ENCODE data around the gene CASZ1.

The CASZ1 gene

DNA sequence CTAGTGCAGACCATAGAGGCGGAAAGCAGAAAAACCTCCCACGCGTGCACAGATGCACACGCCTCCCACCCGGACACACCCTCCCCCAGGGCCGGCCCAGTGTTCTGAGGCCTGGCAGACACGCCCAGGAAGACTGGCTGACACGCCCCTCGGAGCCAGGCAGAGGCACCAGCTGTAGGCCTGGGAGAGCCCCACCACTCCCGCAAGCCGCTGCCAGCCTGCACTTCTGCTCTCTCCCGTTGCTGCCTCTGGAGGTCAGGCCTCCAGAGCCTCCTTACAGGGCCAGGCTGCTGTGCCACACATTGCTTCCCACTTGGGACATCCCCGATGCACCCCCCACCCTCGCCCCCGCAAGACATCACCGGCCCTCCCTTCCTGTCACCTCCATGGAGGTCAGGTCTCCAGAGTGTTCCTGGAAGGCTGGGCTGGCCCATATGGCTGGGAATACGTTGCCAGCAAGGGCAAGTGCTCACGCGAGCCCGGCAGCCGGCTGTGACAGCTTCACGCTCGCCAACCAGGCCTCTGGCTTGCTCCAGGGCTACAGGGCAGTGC, 40.4 kb downstream of the CASZ1 start:
- no peak overlapping the region for H2AFZ ChIP-seq (ENCODE audit: low read depth, low read length)
- peaks cover 9% of the 10 kb centered on the region for H3K9me3 ChIP-seq (ENCODE audit: low read length)
- H3K4me1 ChIP-seq (ENCODE audit: insufficient read depth, low read length), result peaks cover 3% of the 10 kb centered on the region
- no peaks in the 10 kb centered on the region for H3K36me3 ChIP-seq (ENCODE audit: insufficient read depth, low read length)
- no peak overlapping the region for H3K4me3 ChIP-seq (ENCODE audit: low read length)
- no peaks in the 10 kb centered on the region for H3K27me3 ChIP-seq (ENCODE audit: insufficient read depth, low read length)

DNA sequence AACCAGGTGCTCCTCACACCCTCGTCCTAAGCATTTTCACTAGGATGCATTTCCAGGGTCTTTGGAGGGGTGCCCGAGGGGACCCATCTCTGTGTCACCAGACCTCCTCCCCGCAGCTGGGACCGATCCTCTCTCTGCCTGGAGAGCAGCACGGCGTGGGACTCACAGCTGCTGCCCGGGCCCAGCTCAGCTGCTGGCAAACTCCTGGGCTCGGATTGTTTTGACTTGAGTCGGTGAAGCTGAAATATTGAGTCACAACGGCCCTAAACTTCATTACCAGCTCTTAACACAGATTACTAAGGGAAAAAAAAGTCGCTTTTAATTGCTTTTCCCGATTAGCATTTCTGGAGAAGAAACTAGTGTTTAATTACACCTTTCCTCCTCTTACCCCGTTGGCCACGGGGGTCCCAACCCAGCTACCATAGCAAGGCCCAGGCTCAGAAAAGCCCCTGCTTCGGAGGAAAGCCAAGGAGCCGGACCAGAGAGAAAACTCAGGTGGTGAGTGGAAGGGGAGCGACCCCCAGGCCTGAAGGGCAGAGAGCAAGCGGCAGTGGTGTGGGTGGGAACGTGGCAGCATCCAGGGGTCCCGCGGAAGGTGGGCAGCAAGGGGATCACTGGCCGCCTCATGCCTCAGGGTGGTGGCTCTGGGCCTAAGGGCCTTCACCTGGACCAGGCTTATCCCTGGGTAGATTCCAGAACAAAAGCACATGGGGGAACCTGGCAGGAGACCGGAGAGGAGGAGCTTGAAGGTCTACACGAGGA, 41.7 kb downstream of the CASZ1 start:
- Histone ChIP-seq H3K36me3 (ENCODE audit: insufficient read depth, low read length) (no peaks in the 10 kb centered on the region), H3K4me3 (ENCODE audit: low read length) (no peak overlapping the region), H2AFZ (ENCODE audit: low read depth, low read length) (no peak overlapping the region), H3K4me1 (ENCODE audit: insufficient read depth, low read length) (no peaks in the 10 kb centered on the region), H3K9me3 (ENCODE audit: low read length) (peaks cover 9% of the 10 kb centered on the region), H3K27me3 (ENCODE audit: insufficient read depth, low read length) (no peaks in the 10 kb centered on the region)

DNA sequence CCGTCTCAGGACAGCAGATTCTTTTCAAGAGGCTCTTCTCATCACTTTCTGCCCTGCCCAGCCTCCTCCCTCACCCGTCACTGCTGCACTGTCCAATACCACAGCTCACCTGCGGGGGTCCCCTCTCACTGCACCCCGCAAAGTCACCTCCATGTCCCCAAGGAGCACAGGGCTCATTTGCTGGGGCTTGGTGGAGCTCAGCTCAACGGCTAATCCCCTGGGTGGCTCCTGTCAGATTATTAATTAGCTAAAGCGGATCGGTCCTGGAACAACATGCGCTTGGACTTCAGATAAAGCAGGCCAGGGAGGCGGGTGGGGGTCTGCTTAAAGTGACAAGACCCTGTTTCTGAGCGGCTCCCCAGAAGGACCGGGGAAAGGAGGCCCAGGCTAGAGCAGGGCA, 43.1 kb downstream of the CASZ1 start:
- no peak overlapping the region for H2AFZ ChIP-seq (ENCODE audit: low read depth, low read length)
- no peaks in the 10 kb centered on the region for H3K36me3 ChIP-seq (ENCODE audit: insufficient read depth, low read length)
- peaks cover 9% of the 10 kb centered on the region for H3K9me3 ChIP-seq (ENCODE audit: low read length)
- no peak overlapping the region for H3K4me3 ChIP-seq (ENCODE audit: low read length)
- H3K4me1 ChIP-seq (ENCODE audit: insufficient read depth, low read length), result no peaks in the 10 kb centered on the region
- H3K27me3 ChIP-seq (ENCODE audit: insufficient read depth, low read length), result no peaks in the 10 kb centered on the region

DNA sequence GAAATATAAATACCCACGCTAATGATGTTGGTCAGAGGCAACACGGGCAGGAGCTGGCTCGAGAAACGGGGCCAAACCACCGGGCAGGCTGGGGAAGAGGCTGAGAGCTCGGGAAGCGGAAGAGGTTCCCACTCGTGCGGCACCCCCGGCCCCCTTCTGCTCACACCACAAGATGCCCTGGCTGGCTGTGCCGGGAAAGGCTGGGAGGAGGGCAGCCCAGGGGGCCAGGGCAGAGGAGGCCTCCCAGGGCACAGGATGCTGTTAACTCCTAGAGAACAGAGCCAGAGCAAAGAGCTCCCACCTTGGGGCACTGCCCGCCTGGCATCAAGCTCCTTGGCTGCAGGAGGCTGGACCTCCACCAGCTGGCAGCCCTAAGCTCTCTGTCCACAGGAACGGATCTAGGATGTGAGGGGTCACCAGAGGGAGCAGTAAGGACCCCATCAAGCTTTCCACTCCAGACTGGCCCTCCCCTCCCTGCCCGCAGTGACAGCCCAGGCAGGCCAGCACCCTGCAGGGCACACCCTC, 44.8 kb downstream of the CASZ1 start:
- peaks cover 9% of the 10 kb centered on the region for H3K9me3 ChIP-seq (ENCODE audit: low read length)
- no peak overlapping the region for H2AFZ ChIP-seq (ENCODE audit: low read depth, low read length)
- no peak overlapping the region for H3K4me3 ChIP-seq (ENCODE audit: low read length)
- H3K36me3 ChIP-seq (ENCODE audit: insufficient read depth, low read length), result no peaks in the 10 kb centered on the region
- no peaks in the 10 kb centered on the region for H3K27me3 ChIP-seq (ENCODE audit: insufficient read depth, low read length)
- no peaks in the 10 kb centered on the region for H3K4me1 ChIP-seq (ENCODE audit: insufficient read depth, low read length)

DNA sequence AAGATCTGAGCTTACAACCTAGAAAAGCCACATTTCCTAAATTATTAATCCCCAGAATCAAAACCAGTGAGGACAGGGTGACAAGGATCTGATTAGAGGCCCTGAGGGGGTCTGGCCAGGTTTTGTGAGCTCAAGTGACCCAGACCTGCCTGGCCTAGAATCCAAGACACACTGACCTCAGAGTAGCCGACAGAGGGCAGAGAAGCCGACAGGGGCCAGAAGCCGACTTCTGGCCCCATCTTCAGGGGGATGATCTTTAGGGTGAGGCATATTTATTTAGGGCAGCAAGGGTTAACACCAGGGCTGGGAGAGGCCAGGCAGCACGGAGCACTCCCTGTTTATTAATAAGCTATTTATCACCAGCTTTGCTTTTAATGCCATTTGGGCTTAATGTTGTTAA, 45.3 kb downstream of the CASZ1 start:
- H3K27me3 ChIP-seq (ENCODE audit: insufficient read depth, low read length), result no peaks in the 10 kb centered on the region
- no peaks in the 10 kb centered on the region for H3K4me1 ChIP-seq (ENCODE audit: insufficient read depth, low read length)
- peaks cover 9% of the 10 kb centered on the region for H3K9me3 ChIP-seq (ENCODE audit: low read length)
- no peak overlapping the region for H2AFZ ChIP-seq (ENCODE audit: low read depth, low read length)
- no peak overlapping the region for H3K4me3 ChIP-seq (ENCODE audit: low read length)
- H3K36me3 ChIP-seq (ENCODE audit: insufficient read depth, low read length), result no peaks in the 10 kb centered on the region

DNA sequence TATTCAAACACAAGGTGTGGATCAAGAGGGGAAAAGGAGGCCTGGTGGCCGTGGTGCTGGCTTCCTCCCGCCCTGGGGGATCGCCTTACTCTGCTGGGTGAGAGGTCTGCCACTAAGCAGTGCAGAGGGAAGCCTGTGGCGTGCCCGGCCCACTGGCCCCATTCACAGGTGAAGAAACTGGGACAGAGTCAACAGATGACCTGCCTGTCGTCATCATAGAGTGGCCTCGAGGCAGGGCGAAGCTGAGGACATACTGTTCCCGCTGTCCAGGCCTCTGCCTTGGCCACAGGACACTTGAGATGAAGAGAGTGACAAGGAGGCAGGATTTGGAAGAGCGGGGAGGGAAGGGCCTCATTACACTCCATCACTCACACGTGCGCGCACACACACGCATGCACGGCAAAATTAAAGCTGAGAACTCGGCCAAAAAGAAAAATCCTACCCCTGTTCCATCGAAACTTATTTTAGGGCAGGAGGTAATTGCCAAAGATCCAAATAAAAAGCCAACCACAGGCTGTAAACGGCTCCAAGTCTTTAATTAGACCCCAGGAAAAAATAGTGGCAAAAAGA, 50.5 kb downstream of the CASZ1 start:
- Histone ChIP-seq H2AFZ (ENCODE audit: low read depth, low read length) (no peak overlapping the region), H3K4me1 (ENCODE audit: insufficient read depth, low read length) (peaks cover 14% of the 10 kb centered on the region), H3K36me3 (ENCODE audit: insufficient read depth, low read length) (no peaks in the 10 kb centered on the region), H3K27me3 (ENCODE audit: insufficient read depth, low read length) (no peaks in the 10 kb centered on the region), H3K4me3 (ENCODE audit: low read length) (no peak overlapping the region), H3K9me3 (ENCODE audit: low read length) (no peaks in the 10 kb centered on the region)

DNA sequence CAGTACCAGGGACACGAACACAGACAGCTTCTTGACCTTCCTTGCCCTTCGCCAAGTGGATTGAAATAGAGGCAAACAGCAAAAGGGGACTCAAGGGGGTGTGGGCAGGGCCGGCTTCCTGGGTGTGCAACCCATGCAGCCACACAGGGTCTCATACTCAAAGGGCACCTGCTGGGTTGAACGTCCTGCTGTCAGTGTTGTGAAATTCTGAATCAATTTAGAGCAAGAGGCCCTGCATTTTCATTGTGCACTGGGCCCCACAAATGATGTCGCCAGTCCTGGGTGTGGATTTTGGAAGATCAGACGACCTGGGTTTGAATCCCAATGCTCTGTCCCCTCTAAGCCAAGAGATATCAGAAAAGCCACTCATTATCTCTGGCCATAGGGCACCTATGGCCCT, 51.1 kb downstream of the CASZ1 start:
- H3K4me3 ChIP-seq (ENCODE audit: low read length), result no peak overlapping the region
- H3K9me3 ChIP-seq (ENCODE audit: low read length), result no peaks in the 10 kb centered on the region
- no peaks in the 10 kb centered on the region for H3K36me3 ChIP-seq (ENCODE audit: insufficient read depth, low read length)
- H2AFZ ChIP-seq (ENCODE audit: low read depth, low read length), result no peak overlapping the region
- no peaks in the 10 kb centered on the region for H3K27me3 ChIP-seq (ENCODE audit: insufficient read depth, low read length)
- H3K4me1 ChIP-seq (ENCODE audit: insufficient read depth, low read length), result peaks cover 14% of the 10 kb centered on the region

DNA sequence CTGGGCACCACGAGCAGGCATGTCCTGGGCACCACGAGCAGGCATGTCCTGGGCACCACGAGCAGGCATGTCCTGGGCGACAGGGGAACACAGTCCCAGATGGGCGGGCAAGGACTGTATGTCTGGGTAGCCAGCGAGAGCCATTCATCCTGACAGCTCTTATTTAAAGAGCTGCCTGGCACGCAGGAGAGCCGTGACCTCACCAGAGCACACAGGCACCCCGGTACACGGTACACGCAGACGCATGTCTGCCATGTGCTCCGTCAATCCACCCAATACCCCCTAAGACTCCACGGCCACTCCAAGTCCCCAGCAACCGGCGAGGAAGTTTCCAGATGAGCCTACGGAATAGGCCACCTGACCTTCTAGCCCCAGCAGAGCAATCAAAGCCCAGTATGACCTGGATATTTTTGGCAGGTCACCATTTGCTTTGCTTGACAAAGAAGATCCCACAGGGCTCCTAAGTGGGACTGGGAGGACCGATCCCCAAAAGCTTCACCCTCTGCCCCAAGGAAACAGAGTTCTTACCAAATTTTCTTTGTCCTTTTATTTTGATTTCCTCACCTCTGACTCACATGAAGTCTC, 51.7 kb downstream of the CASZ1 start:
- Histone ChIP-seq H2AFZ (ENCODE audit: low read depth, low read length) (no peak overlapping the region), H3K9me3 (ENCODE audit: low read length) (no peaks in the 10 kb centered on the region), H3K4me3 (ENCODE audit: low read length) (no peak overlapping the region), H3K4me1 (ENCODE audit: insufficient read depth, low read length) (peaks cover 14% of the 10 kb centered on the region), H3K27me3 (ENCODE audit: insufficient read depth, low read length) (no peaks in the 10 kb centered on the region), H3K36me3 (ENCODE audit: insufficient read depth, low read length) (no peaks in the 10 kb centered on the region)

DNA sequence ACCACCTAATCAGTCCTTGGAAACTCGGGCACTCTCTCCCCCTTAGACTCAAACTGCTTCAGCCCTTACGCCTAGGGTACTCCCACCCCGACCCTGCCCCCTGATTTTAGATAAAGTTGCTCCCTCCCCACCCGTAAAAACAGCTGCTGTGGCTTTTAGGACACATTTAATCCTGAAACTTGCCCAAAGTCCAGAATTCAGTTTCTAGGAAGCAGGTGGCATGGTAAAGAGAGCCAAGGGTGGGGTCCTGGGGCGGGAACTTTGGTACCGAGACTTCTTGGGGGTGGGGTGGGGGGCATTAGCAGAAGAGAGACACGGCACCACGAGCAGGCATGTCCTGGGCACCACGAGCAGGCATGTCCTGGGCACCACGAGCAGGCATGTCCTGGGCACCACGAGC, 52.4 kb downstream of the CASZ1 start:
- no peak overlapping the region for H2AFZ ChIP-seq (ENCODE audit: low read depth, low read length)
- peaks cover 14% of the 10 kb centered on the region for H3K4me1 ChIP-seq (ENCODE audit: insufficient read depth, low read length)
- no peaks in the 10 kb centered on the region for H3K27me3 ChIP-seq (ENCODE audit: insufficient read depth, low read length)
- H3K36me3 ChIP-seq (ENCODE audit: insufficient read depth, low read length), result no peaks in the 10 kb centered on the region
- H3K4me3 ChIP-seq (ENCODE audit: low read length), result no peak overlapping the region
- H3K9me3 ChIP-seq (ENCODE audit: low read length), result no peaks in the 10 kb centered on the region

DNA sequence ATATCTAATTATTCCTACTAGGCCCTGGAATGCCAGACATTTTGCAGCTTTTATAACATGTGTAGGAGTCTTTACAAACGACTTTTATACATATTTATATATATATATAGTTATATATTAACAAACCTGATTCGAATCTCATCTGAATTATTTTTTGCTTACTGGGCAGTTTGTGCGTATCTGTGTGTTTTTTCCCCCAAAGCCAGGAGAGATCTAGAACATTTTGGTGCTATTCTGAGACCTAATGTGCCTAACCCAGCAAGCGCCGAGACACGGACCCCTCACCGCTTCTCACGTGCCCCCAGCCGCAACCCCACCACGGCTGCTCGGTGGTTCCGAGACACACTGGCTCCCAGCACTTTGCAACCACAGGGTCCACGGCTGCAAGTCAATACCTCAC, 54.8 kb downstream of the CASZ1 start:
- H3K27me3 ChIP-seq (ENCODE audit: insufficient read depth, low read length), result no peaks in the 10 kb centered on the region
- H2AFZ ChIP-seq (ENCODE audit: low read depth, low read length), result no peak overlapping the region
- H3K4me1 ChIP-seq (ENCODE audit: insufficient read depth, low read length), result peaks cover 16% of the 10 kb centered on the region
- H3K36me3 ChIP-seq (ENCODE audit: insufficient read depth, low read length), result no peaks in the 10 kb centered on the region
- no peak overlapping the region for H3K4me3 ChIP-seq (ENCODE audit: low read length)
- H3K9me3 ChIP-seq (ENCODE audit: low read length), result no peaks in the 10 kb centered on the region

DNA sequence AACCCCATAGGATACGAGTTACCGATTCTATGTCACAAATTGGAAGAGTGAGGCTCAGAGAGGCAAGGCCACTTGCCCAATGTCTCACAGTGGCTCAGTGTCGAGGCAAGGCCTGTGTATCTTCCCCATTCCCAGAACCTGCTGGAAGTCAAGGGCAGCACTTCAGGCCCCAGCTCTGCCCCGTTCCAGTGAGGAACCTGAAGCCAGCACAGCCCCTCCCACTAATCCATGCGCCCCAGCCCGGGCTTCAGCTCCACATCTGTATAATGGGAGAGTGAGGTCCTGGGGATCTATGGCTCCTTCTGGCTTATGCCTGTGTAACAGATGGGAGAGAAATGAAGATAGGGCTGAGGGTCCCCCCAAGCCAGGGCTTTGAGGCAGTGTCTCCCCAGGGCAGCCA, 56.3 kb downstream of the CASZ1 start:
- peaks cover 21% of the 10 kb centered on the region for H3K4me1 ChIP-seq (ENCODE audit: insufficient read depth, low read length)
- H3K9me3 ChIP-seq (ENCODE audit: low read length), result no peaks in the 10 kb centered on the region
- no peak overlapping the region for H3K4me3 ChIP-seq (ENCODE audit: low read length)
- no peak overlapping the region for H2AFZ ChIP-seq (ENCODE audit: low read depth, low read length)
- no peaks in the 10 kb centered on the region for H3K27me3 ChIP-seq (ENCODE audit: insufficient read depth, low read length)
- no peaks in the 10 kb centered on the region for H3K36me3 ChIP-seq (ENCODE audit: insufficient read depth, low read length)

DNA sequence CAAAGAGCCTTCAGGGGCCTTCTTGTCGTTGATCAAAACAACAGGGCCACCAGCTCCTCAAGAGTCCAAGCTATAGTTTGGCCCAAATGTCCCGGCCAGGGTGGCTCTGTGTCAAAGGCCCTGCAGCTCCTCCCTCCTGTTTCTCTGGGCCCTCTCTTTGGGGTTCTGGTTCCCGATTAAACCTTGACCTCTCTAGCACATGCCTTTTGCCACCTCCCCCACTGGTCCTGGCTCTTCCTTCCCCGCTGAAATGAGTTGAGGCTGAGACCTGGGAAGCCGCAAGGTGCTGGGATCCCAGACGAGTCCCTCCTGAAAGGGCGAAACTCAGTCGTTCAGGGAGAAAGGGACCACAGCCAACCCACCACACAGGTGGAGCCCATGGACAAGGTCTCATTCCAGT, 56.9 kb downstream of the CASZ1 start:
- no peaks in the 10 kb centered on the region for H3K27me3 ChIP-seq (ENCODE audit: insufficient read depth, low read length)
- H3K9me3 ChIP-seq (ENCODE audit: low read length), result no peaks in the 10 kb centered on the region
- peaks cover 20% of the 10 kb centered on the region for H3K4me1 ChIP-seq (ENCODE audit: insufficient read depth, low read length)

More for the DNA sequence above, 56.9 kb downstream of the CASZ1 start:
- no peaks in the 10 kb centered on the region for H3K36me3 ChIP-seq (ENCODE audit: insufficient read depth, low read length)
- H3K4me3 ChIP-seq (ENCODE audit: low read length), result no peak overlapping the region
- no peak overlapping the region for H2AFZ ChIP-seq (ENCODE audit: low read depth, low read length)
